HL-60 (cell line): ENCODE results near the gene KRTAP4-12.
A peak's percentile ranks its signal among the peaks of the same experiment; 100 is the strongest.
"Not testable (repeated sequence)": the region's sequence is repeated elsewhere in the genome, so short reads cannot be mapped to it uniquely, and the experiment has no call there.

Experiments
- DNase-seq, 2 experiments: peaks; one replicate each; pipeline ENCODE4 v3.0.0-alpha.2; 2010 to 2020; ENCODE audit warnings: low read depth in 1 of 2, low spot score in 1 of 2
- H3K27ac ChIP-seq: fragments of 250-450 bp; sonication (Bioruptor Pico); replicated peaks from 2 replicates; pipeline ENCODE4 v1.5.1; 2020; ENCODE audit warnings: mild to moderate bottlenecking, moderate library complexity
- H3K27me3 ChIP-seq: fragments of 250-450 bp; sonication (Bioruptor Pico); 2 replicates; pipeline ENCODE4 v1.5.1; 2021; ENCODE audit warnings: mild to moderate bottlenecking, moderate library complexity; ENCODE audit not compliant: insufficient read depth, poor library complexity, severe bottlenecking
- H3K4me3 ChIP-seq: replicated peaks from 2 replicates; pipeline ENCODE4 v1.5.1; 2011; ENCODE audit warnings: mild to moderate bottlenecking, control low read depth, low read length; ENCODE audit not compliant: insufficient read depth
- CTCF ChIP-seq: IDR thresholded peaks from one replicate; pipeline ENCODE4 v1.5.1; 2011; ENCODE audit warnings: low read length, control low read depth, inconsistent platforms; ENCODE audit not compliant: insufficient read depth
- GABPA ChIP-seq: IDR thresholded peaks from 2 replicates; pipeline ENCODE4 v1.6.1; 2012; ENCODE audit warnings: low read depth
- POLR2AphosphoS5 ChIP-seq: IDR thresholded peaks from 2 replicates; pipeline ENCODE4 v1.6.1; 2012; ENCODE audit warnings: low read depth
- REST ChIP-seq: IDR thresholded peaks from 2 replicates; pipeline ENCODE4 v1.6.1; 2012; ENCODE audit warnings: low read depth; ENCODE audit not compliant: insufficient replicate concordance
- SPI1 ChIP-seq: IDR thresholded peaks from 2 replicates; pipeline ENCODE4 v1.6.1; 2012; ENCODE audit warnings: low read depth, mild to moderate bottlenecking, borderline replicate concordance

The KRTAP4-12 gene

GRCh38 chr17:41096055-41096454, 27.9 kb downstream of the KRTAP4-12 start:
- DNase-seq = no peak
- Histone ChIP-seq H3K27ac (no peak overlapping the region), H3K4me3 (no peak overlapping the region), H3K27me3 (no peaks in the 10 kb centered on the region)
- TF ChIP-seq GABPA (no peak), SPI1 (no peak), CTCF (no peak), POLR2AphosphoS5 (no peak), REST (no peak)

GRCh38 chr17:41088760-41089352, 35.1 kb downstream of the KRTAP4-12 start:
- H3K27me3 ChIP-seq, H3K27ac ChIP-seq, H3K4me3 ChIP-seq: not testable (repeated sequence)
- peak; percentile 3; the same call in 1 of the 2 replicates for TF ChIP-seq SPI1
- DNase-seq = peak in 1 of 2 experiments; percentile 13

- not testable (repeated sequence) for H3K27ac ChIP-seq, DNase-seq, H3K4me3 ChIP-seq, H3K27me3 ChIP-seq
These were observed 39.7 kb downstream of the KRTAP4-12 start, which contains the start of gene KRTAP4-7 for GRCh38 chr17:41084100-41084856. Gene KRTAP4-7, plus strand, starts transcription at chr17:41084150. Its CDS starts 57 bp downstream, at chr17:41084207.

GRCh38 chr17:41083427-41083826, 40.6 kb downstream of the KRTAP4-12 start:
- H3K27ac ChIP-seq, H3K27me3 ChIP-seq, H3K4me3 ChIP-seq, DNase-seq: not testable (repeated sequence)

- no peak for DNase-seq
- Histone ChIP-seq H3K27me3 (no peaks in the 10 kb centered on the region), H3K4me3 (no peak overlapping the region), H3K27ac (no peak overlapping the region)
- no peak for TF ChIP-seq CTCF
- TF ChIP-seq GABPA = no peak
- TF ChIP-seq SPI1 = no peak
- no peak for TF ChIP-seq POLR2AphosphoS5
- TF ChIP-seq REST = no peak
These were observed 41.4 kb downstream of the KRTAP4-12 start for GRCh38 chr17:41082626-41083025.
